Hepatocyte (in vitro differentiated cells): ENCODE results near the gene ITPA. TPM values are rescaled to one million over a fixed set of nuclear protein-coding genes. Genes with fewer than 3 reads are reported as not detected.

Source experiments
- DNase-seq: peaks from one replicate; pipeline ENCODE4 v3.0.0-alpha.2; 2016; ENCODE audit warnings: low spot score
- H2AFZ ChIP-seq: fragments of 200-600 bp; sonication (generic); 2 replicates; pipeline ENCODE4 v1.6.0; 2016; ENCODE audit warnings: antibody characterized with exemption, mild to moderate bottlenecking
- H3K27ac ChIP-seq: fragments of 200-600 bp; sonication (generic); 2 replicates; pipeline ENCODE4 v1.5.1; 2016; ENCODE audit warnings: mild to moderate bottlenecking
- H3K27me3 ChIP-seq: fragments of 200-600 bp; sonication (generic); 2 replicates; pipeline ENCODE4 v1.6.1; 2016
- H3K36me3 ChIP-seq: fragments of 200-600 bp; sonication (generic); replicated peaks from 2 replicates; pipeline ENCODE4 v1.5.1; 2016; ENCODE audit warnings: low read depth; ENCODE audit not compliant: insufficient read depth
- H3K4me1 ChIP-seq: fragments of 200-600 bp; sonication (generic); 2 replicates; pipeline ENCODE4 v1.5.1; 2016; ENCODE audit warnings: mild to moderate bottlenecking, moderate library complexity; ENCODE audit not compliant: insufficient read depth
- H3K4me2 ChIP-seq: fragments of 200-600 bp; sonication (generic); 2 replicates; pipeline ENCODE4 v1.6.0; 2016
- H3K4me3 ChIP-seq: fragments of 200-600 bp; sonication (generic); 2 replicates; pipeline ENCODE4 v1.5.1; 2016; ENCODE audit warnings: mild to moderate bottlenecking
- H3K79me2 ChIP-seq: fragments of 200-600 bp; sonication (generic); 2 replicates; pipeline ENCODE4 v1.6.0; 2017; ENCODE audit warnings: mild to moderate bottlenecking
- H3K9me2 ChIP-seq: fragments of 200-600 bp; sonication (generic); replicated peaks from 2 replicates; pipeline ENCODE4 v1.6.0; 2017; ENCODE audit warnings: mild to moderate bottlenecking; ENCODE audit not compliant: insufficient read depth
- H3K9me3 ChIP-seq: fragments of 200-600 bp; sonication (generic); 2 replicates; pipeline ENCODE4 v1.5.1; 2016; ENCODE audit warnings: low read depth, mild to moderate bottlenecking
- H4K20me1 ChIP-seq: fragments of 200-600 bp; sonication (generic); 2 replicates; pipeline ENCODE4 v1.6.0; 2016; ENCODE audit warnings: mild to moderate bottlenecking; ENCODE audit not compliant: insufficient read depth, poor library complexity, severe bottlenecking
- CTCF ChIP-seq: fragments of 200-600 bp; sonication (generic); IDR thresholded peaks from 2 replicates; pipeline ENCODE4 v1.5.1; 2016; ENCODE audit warnings: antibody characterized with exemption, mild to moderate bottlenecking; ENCODE audit not compliant: poor library complexity
- EZH2 ChIP-seq: fragments of 200-600 bp; sonication (generic); IDR thresholded peaks from 2 replicates; pipeline ENCODE4 v1.6.1; 2016; ENCODE audit warnings: antibody characterized with exemption, mild to moderate bottlenecking, borderline replicate concordance
- EZH2phosphoT487 ChIP-seq: fragments of 200-600 bp; sonication (generic); IDR thresholded peaks from one replicate; pipeline ENCODE4 v1.6.1; 2018; ENCODE audit warnings: antibody characterized with exemption, mild to moderate bottlenecking, low read depth, moderate library complexity; ENCODE audit not compliant: unreplicated experiment, severe bottlenecking
- WGBS: methylation state at CpG from one replicate; pipeline ENCODE4 v1.1.6; 2016; ENCODE audit warnings: low lambda C conversion rate; ENCODE audit errors: missing lambda C conversion rate; 5-methylcytosine and 5-hydroxymethylcytosine counted together
- polyA plus RNA-seq: library from polyadenylated mRNA; unstranded; fragments of >200 nt; fragmentation: Nextera tagmentation; extraction: Ambion mirVana; gene quantifications from 2 replicates; pipeline ENCODE4 v1.2.1, GENCODE V29; 2016
- total RNA-seq: library from RNA; depleted of rRNA; stranded (reverse); fragments of >200 nt; gene quantifications from 2 replicates; pipeline ENCODE4 v1.2.3, GENCODE V29; 2014

Gene ITPA
- total and polyA plus RNA-seq, 2 experiments from 2014 or later, result 33.5 to 48.2 TPM

GRCh38 chr20:3164763-3165410 lies 44.4 kb upstream of the ITPA start:
- Histone ChIP-seq H3K27ac (no peak overlapping the region), H3K9me3 (no peaks in the 10 kb centered on the region), H3K79me2 (peaks cover 2% of the 10 kb centered on the region), H3K4me1 (peaks cover 19% of the 10 kb centered on the region), H3K9me2 (no peaks in the 10 kb centered on the region), H3K4me2 (no peak overlapping the region), H3K4me3 (no peak overlapping the region), H2AFZ (no peak overlapping the region), H3K36me3 (no peaks in the 10 kb centered on the region), H3K27me3 (no peaks in the 10 kb centered on the region), H4K20me1 (no peaks in the 10 kb centered on the region)
- TF ChIP-seq EZH2phosphoT487 (no peak), CTCF (no peak), EZH2 (no peak)
- no peak for DNase-seq
- WGBS, result 97% methylated on average over 36 of the region's 41 CpGs

GRCh38 chr20:3165473-3166337 lies 43.6 kb upstream of the ITPA start:
- TF ChIP-seq EZH2 (no peak), CTCF (no peak), EZH2phosphoT487 (no peak)
- DNase-seq, result no peak
- Histone ChIP-seq H3K79me2 (peaks cover 5% of the 10 kb centered on the region), H3K4me3 (no peak overlapping the region), H3K4me2 (no peak overlapping the region), H3K9me2 (no peaks in the 10 kb centered on the region), H2AFZ (no peak overlapping the region), H3K27me3 (no peaks in the 10 kb centered on the region), H3K4me1 (peaks cover 19% of the 10 kb centered on the region), H3K36me3 (no peaks in the 10 kb centered on the region), H4K20me1 (no peaks in the 10 kb centered on the region), H3K9me3 (no peaks in the 10 kb centered on the region), H3K27ac (no peak overlapping the region)
- 95% methylated on average over 43 of the region's 45 CpGs for WGBS

- H3K4me2 ChIP-seq, result no peak overlapping the region
- H3K27ac ChIP-seq, result no peak overlapping the region
These were observed 42.9 kb upstream of the ITPA start for GRCh38 chr20:3166338-3166912.

More at GRCh38 chr20:3166338-3166912, 42.9 kb upstream of the ITPA start:
- TF ChIP-seq EZH2, result no peak
- TF ChIP-seq EZH2phosphoT487, result no peak
- no peak for TF ChIP-seq CTCF
- Histone ChIP-seq H3K27me3 (no peaks in the 10 kb centered on the region), H3K9me2 (no peaks in the 10 kb centered on the region), H2AFZ (no peak overlapping the region), H3K4me3 (no peak overlapping the region), H4K20me1 (no peaks in the 10 kb centered on the region), H3K79me2 (peaks cover 6% of the 10 kb centered on the region), H3K4me1 (peaks cover 19% of the 10 kb centered on the region), H3K36me3 (no peaks in the 10 kb centered on the region), H3K9me3 (no peaks in the 10 kb centered on the region)
- no peak for DNase-seq
- WGBS, result 91% methylated on average over 12 of the region's 13 CpGs
